HG02981 (cell line): ENCODE data around the gene IL23A.
A peak's percentile ranks its signal among the peaks of the same experiment; 100 is the strongest.
"Not testable (repeated sequence)": the region's sequence is repeated elsewhere in the genome, so short reads cannot be mapped to it uniquely, and the experiment has no call there.

Experiments
- ATAC-seq: cut with Tn5 transposase; IDR thresholded peaks from one replicate; pipeline ENCODE4 v1.9.1; 2021; ENCODE audit warnings: mild to moderate bottlenecking, moderate library complexity; ENCODE audit not compliant: unreplicated experiment

The IL23A gene

DNA sequence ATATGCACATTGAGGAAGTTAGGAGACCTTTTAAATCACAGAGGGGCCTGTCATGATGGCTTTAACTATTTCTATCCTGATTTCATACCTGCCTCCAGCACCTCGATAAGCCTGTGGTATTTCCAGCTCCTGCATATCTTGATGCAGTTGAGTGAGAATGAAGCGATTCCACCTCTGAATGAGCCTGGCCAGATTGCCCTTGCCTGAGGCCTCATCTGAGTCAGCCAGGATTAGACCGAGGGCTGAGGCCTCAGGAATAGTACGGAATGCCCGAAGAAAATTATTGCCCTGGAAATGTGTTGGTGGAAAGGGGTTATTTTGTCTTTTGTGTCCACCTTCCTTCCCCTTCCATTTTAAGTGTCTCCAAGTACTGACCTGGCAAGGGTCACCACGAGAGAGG is 14.5 kb upstream of the IL23A start:
- ATAC-seq = no peak

DNA sequence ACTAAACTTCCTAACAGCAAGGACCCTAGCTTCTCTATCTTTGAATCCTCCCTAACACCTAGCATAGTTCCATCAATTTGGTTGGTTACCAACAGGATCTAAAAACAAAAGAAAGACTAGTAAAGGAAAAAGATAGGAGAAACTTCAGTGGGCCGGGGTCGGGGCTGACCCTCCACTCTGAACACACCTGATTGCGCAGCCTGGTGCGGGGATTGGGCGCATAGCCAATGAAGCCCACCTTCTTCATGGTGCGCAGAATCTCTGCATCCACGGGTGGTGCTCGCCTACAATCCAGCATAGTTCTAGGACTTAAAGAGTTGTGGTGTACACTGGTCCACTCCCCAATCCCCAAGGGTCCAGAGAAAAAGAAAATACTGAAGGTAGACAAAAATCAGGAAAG is 12.6 kb upstream of the IL23A start:
- no peak for ATAC-seq

DNA sequence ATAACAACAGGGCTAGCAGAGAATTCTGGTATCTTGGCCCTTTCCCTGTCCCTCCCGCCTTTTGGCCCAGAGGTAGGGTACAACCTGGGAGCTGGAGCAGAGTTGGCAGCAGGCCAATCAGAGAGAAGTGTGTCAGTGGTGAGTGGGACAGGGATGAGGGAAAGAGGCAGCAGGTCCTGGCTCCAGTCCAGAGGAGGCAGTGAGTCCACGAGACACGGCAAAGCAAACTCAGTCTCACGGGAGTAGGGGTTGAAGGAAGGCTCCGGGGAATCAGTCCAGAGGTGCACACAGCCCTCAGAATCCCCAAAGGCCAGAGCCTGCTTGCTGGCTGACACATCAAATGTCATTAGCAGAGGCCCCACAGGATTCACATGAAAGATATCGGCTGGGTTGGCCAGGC is 12.2 kb upstream of the IL23A start:
- no peak for ATAC-seq

DNA sequence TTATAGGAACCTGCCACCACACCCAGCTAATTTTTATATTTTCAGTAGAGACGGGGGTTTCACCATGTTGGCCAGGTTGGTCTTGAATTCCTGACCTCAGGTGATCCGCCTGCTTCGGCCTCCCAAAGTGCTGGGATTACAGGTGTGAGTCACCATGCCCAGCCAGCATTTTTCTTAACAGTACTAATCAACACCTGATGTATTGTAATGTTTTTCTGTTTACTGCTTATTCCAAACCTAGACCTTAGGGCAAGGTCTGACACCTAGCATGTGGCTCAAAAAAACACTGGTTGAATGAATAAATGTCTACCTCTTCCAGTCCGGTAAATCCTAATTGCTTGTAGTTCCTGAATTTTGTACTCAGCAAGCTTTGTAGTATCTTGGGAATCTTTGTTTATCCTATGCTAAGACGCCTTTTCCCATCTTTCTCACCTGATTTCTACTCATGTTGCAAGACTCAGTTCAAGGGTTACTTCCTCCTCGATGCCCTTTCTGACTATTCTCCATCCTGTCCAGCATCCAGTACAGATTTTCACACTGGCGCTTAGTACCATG is 7.7 kb upstream of the IL23A start:
- no peak for ATAC-seq

DNA sequence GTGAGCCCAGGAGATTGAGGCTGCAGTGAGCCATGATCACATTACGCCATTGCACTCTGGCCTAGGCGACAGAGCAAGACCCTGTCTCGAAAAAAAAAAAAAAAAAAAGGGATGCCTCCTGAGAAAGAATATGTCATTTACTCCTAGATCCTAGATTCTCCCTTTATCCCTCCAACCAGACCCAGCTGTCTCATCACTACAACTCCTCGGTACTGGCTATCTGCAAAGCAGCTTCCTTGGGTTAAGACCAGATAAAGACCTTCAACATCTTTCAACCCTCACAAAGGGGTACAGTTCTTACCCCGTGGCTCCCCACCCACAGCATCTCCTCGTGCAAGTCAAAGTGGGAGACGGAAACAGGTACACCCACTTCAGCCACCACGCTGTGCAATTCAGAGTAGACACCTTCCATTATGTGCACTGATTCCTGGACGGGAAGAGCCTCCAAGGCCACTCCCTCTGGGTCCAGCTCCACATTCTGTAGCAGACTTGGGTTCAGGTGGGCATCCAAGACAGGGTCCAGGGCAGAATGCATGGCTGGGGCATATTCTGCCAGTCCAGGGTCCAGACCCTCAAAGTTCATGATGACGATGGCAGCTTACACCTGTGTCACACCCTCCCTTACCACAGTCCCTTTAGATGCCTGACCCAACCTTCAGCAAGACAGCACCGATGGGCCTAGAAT is 6.0 kb upstream of the IL23A start:
- no peak for ATAC-seq

DNA sequence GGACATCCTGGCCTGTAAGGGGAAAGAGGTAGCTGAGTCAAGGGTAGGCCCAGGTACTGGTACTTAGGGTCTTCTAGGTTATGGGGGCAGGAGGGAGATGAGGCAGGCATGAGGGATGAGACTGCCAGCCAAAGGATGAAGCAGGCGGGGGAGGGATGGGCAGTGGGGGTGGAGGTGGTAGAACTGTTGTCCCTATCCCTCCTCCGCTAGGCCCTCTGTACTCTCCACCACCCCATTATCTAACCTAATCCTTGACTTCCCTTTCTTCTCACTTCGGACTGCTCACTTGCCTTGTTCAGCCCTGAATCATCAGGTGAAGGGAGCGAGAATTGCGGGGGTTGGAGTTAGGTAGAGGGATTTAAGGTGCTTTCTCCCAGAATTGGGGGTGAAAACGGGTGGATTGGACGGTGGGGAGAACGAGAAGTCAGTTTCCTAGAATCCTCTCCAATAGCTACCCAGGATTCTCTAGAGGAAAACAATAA is 5.4 kb upstream of the IL23A start:
- ATAC-seq = no peak

DNA sequence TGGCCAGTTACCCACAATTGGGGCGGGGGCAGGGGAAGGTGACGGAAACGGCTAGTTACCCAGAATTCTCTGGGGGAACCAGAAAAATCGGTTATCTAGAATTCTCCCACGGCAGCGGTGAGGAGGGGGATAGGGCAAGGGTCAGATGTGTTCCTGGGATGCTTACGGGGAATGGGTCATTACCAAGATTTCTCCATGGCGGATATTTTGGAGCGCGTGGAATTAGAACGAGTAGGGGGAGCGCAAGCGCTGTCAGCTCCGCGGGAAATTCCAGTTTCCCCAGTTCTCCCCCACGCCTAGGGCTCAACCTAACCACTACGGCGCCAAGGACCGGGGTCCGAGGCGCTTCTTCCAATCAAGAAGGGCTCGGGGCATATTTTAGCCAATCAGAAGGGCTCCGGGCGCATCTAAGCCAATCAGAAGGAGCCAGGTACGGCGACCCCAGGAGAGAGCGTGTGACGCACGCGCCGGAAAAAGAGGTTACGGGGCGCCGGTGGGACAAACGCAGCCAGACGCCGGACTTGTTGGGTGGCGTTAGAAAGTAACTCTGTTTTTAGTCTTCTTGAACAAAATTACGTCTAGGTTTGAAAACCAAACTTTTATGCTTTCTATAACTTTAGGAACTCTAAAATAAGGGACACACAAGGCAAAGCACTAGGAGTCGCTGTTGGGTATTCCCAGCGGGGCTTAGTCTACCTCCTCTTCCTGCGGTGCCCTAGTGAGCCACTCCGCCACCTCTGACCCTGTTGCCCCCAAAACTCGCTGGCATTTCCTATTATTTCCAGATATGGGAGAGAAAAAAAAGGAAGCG is 4.8 kb upstream of the IL23A start, which contains the start of gene PAN2:
Gene PAN2 (minus strand): TSS at position 322 of the 811 bp plus-strand sequence. CDS start 906 bp downstream, outside the sequence.
- peak; percentile 93 for ATAC-seq

DNA sequence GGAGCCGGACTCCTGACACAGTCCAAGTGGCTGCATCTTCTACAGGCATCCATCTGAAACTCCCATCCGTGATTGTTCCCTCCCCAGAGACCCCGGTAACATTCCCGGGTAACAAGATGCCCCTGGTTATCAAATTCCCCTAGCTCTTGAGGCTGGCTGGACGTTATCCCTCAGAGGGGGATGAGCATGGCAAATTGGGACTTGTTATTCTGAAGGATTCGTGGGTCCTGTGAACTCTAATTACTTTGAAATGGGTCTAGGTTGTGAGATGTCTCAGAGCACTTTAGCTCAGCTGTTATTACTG is 4.2 kb upstream of the IL23A start:
- no peak for ATAC-seq

DNA sequence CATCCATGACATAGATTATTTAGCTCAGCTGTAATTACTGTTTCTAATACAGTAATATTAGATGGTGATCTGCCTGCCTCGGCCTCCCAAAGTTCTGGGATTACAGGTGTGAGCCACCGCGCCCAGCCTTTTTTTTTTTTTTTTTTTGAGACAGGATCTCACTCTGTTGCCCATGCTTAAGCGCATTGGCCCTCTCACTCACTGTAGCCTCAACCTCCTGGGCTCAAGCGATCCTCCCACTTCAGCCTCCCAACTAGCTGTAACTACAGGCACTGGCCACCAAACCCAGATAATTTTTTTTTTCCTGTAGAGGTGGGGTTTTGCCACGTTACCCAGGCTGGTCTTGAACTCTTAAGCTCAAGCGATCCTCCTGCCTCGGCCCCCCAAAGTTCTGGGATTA is 3.2 kb upstream of the IL23A start:
- ATAC-seq = not testable (repeated sequence)

DNA sequence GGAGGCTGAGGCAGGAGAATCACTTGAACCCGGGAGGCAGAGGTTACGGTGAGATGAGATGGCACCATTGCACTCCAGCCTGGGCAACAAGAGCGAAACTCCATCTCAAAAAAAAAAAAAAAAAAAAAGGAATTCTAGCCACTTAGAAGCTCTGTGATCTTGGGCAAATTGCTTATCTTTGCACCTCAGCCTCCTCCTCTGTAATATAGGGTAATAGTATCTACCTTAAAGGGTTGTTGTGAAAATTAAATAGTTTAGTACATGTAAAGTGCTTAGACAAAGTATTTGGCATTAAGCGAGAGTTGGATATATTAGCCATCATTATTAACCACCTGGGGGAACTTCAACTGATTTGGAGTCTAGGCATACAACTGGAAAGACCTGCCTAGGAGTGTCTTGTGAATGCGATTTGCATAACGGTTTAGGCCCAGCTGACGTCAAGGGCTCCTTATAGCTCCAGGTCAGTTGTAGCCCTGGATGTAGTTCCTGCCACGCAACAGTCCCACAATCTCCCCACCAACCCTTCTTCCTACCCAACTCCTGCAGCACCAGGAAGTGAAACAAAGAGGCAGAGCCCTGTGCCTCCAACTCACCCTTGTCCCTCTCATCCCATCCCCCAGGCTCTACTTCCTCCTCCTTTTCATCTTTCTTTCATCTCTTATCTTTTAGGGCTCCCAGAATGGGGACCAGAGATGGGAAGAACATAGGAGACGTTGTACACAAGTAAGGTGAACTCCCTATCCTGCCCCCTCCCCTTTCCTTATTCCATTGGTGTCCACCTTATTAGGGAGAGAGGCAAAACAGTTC is 2.1 kb upstream of the IL23A start:
- ATAC-seq = no peak

DNA sequence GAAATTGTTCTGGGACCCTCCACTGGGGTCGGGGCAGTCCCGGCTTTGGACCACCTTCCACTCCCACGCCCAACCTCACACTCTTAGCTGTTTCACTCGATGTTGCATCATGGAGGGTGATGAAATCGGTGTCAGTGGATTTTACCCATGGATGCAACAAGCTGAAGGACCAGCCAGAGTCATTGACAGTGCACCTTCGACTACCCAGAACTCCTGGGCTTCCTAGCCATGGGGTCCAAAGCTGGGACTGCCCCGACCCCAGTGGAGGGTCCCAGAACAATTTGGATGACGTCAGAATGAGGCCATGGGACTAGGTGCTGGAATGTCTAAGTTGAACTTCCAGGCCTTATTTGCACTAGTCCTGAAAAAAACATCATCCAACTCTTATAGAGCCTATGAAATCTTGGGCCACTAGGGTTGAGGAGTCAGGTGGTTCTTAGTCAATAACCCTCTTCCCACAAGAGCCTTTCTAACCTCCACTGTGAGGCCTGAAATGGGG is 882 bp upstream of the IL23A start:
- no peak for ATAC-seq

DNA sequence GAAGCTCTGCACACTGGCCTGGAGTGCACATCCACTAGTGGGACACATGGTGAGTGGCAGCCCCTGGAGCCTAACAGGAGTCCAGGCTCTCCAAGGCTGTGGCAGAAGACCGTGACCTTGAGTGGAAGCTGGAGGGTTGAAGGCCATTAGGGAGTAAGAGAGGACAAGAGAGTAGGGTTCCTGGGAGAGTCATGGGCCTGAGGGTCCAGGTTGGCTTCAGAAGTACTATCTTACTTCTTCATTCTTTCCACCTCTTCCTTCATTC is 406 bp downstream of the IL23A start:
- ATAC-seq = no peak

DNA sequence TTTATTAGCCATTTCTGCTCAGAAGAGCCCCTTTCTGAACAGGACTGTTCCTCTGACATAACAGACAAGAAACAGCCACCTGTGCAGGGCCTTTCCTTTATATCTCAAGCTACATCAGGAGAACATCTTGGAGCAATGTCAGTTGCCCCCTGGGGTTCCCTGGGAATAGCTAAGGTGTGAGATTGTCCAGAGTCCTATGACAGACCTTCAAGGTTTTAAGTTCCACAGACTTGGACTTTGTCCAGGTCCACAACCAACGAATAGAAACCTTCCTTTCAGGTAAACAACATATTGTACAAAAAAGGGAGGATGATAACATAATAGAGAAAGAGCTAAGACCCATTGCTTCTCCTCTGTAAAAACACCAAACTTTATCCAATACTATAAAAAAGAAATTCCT is 2.9 kb downstream of the IL23A start:
- no peak for ATAC-seq

DNA sequence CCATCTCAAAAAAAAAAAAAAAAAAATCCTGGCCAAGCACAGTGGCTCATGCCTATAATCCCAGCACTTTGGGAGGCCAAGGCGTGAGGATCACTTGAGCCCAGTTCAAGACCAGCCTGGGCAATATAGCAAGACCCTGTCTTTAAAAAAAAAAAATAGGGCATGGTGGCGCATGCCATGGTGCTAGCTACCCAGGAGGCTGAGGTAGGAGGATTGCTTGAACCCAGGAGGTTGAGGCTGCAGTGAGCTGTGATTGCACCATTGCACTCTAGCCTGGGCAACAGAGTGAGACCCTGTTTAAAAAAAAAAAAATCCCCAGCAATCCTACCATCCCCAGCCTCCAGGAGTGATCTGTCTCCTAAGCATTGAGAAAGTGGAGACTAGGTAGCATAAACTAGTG is 3.6 kb downstream of the IL23A start:
- not testable (repeated sequence) for ATAC-seq

DNA sequence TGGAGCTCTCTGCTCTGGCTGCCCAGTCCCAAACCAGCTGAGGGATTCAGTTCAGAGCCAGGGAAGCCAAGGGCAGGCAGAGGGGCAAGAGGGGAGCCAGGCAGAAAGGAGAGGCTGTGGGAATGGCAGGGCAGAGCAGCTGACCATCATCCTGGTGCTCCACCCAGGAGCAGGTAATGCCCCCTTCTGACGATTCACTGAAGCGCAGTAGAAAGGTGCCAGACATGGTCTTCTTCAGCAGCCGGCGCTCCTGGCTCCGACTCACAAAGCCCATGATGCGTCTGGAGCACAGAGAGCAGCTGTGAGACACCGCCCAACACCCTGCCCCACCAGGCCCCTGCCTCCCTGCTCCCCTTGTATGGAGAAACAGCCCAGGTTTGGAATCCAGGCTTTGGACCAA is 8.0 kb downstream of the IL23A start:
- ATAC-seq = no peak

DNA sequence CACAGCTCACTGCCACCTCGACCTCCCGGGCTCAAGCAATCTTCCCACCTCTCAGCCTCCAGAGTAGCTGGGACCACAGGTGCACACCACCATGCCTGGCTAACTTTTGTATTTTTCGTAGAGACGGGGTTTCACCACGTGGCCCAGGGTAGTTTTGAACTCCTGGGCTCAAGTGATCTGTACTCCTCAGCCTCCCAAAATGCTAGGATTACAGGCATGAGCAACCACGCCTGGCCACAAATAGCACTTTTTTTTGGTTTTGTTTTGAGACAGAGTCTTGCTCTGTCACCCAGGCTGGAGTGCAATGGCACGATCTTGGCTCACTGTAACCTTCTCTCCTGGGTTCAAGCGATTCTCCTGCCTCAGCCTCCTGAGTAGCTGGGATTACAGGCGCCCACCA is 8.6 kb downstream of the IL23A start:
- ATAC-seq = not testable (repeated sequence)

DNA sequence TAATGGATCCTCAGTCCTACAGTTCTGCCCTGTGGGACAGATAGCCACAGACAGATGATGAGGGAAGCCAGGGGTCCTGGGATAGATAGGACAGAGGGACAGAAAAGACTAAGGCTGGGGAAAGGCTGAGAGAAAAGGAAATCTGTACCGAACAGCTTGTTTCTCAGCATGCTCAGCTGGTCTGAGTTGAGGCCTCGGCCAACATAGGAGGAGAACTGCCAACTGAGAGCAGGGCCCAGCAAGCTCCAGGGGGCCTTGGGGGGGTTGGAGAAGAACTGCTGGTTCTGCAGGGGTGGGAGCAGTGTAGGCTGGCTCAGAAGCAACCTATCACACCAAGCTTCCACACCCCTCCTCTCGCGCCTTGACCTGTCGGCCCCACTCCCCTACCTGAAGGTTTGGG is 10.1 kb downstream of the IL23A start:
- no peak for ATAC-seq

DNA sequence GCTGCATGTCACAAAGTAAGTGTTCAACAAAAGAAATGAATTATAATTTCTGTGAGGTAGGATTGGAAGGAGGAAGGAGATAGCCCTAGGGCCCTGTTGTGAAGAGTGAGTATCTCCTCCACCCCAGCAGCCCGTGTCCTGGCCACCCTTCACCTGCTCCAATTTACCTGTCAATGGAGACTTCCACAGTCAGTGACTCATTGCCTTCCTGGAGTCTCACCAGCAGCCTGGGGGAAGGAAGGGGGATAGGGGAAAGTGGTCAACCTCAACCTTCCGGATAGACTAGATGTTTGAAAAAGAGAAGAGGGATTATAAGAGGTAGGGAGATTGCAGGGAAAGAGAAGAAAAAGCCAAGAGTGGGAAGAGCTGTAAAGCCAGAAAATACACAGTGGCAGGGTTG is 12.0 kb downstream of the IL23A start:
- no peak for ATAC-seq

DNA sequence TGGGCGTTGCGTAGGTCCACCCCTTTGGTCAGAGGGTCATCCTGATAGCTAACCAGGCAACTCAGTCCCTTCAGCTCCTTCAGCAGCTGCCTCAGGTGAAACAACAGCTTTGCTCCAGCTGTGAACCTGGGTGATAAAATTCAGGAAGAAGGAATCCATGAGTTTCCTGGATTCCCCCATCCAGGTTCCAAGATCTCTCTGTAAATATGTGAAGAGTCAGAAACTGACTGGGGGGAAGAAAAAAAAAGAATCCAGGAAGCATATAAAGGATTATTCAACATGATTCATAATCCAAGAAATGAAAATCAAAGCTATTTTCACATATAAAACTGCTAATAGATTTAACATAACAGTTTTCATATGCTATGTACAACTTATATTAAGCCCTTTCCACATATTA is 12.6 kb downstream of the IL23A start:
- no peak for ATAC-seq

DNA sequence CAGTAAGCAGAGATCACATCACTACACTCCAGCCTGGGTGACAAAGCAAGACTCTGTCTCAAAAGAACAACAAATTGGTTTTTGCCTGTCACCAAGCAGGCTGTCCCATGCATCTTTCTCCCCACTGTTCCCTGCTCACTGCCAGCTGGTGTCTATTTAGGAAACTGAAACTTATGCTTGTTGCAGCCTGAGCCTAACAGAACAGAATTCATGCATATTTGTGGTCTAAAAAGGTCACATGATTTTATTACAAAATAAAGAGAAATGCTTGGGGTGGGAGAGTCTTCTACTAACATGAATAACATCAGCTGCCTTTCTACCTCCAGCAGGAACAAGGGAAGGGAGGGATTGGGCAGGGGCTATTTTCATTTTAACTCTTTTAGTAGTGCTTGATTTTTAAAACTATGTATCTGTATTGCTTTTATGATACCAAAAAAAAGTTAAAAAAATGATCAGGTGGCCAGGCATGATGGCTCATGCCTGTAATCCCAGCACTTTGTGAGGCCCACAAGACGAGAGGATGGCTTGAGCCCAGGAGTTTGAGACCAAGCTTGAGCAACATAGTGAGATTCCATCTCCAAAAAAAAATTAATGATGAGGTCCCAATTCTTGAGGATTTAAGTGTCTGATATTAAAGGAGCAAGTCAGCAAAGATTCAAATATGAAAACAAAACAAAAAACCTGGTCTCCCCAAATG is 20.3 kb downstream of the IL23A start:
- ATAC-seq = no peak
